ENCODE results near the gene NPAS2.

Gene NPAS2

GRCh38 chr2:100796499-100797100, 23.3 kb upstream of the NPAS2 start:
- no peak for DNase-seq (ENCODE audit: low spot score)

- no peak for DNase-seq (ENCODE audit: low spot score)
These were observed 20.3 kb upstream of the NPAS2 start for GRCh38 chr2:100799686-100800085.

- DNase-seq (ENCODE audit: low spot score), result no peak
These were observed 19.0 kb upstream of the NPAS2 start for GRCh38 chr2:100800915-100801314.

GRCh38 chr2:100801402-100801801, 18.5 kb upstream of the NPAS2 start:
- no peak for DNase-seq (ENCODE audit: low spot score)

GRCh38 chr2:100802066-100802465, 17.9 kb upstream of the NPAS2 start:
- no peak for DNase-seq (ENCODE audit: low spot score)

- no peak for DNase-seq (ENCODE audit: low spot score)
These were observed 16.6 kb upstream of the NPAS2 start for GRCh38 chr2:100803334-100803733.

- no peak for DNase-seq (ENCODE audit: low spot score)
These were observed 13.4 kb upstream of the NPAS2 start for GRCh38 chr2:100806550-100806949.

GRCh38 chr2:100807707-100808106, 12.2 kb upstream of the NPAS2 start:
- DNase-seq (ENCODE audit: low spot score), result no peak

GRCh38 chr2:100808582-100808981, 11.4 kb upstream of the NPAS2 start:
- no peak for DNase-seq (ENCODE audit: low spot score)

- DNase-seq (ENCODE audit: low spot score), result no peak
These were observed 10.4 kb upstream of the NPAS2 start for GRCh38 chr2:100809506-100809905.

GRCh38 chr2:100810603-100811145, 9.3 kb upstream of the NPAS2 start:
- no peak for DNase-seq (ENCODE audit: low spot score)

GRCh38 chr2:100812116-100812515, 7.8 kb upstream of the NPAS2 start:
- no peak for DNase-seq (ENCODE audit: low spot score)

- DNase-seq (ENCODE audit: low spot score), result peak; percentile 42
These were observed 7.4 kb upstream of the NPAS2 start for GRCh38 chr2:100812573-100812972.

- no peak for DNase-seq (ENCODE audit: low spot score)
These were observed 6.4 kb upstream of the NPAS2 start for GRCh38 chr2:100813527-100813926.

- DNase-seq (ENCODE audit: low spot score), result peak; percentile 47
These were observed 5.9 kb upstream of the NPAS2 start for GRCh38 chr2:100814043-100814442.

- no peak for DNase-seq (ENCODE audit: low spot score)
These were observed 5.5 kb upstream of the NPAS2 start for GRCh38 chr2:100814453-100814852.

- no peak for DNase-seq (ENCODE audit: low spot score)
These were observed 2.5 kb upstream of the NPAS2 start for GRCh38 chr2:100817388-100817985.

GRCh38 chr2:100818003-100818605, 1.8 kb upstream of the NPAS2 start:
- DNase-seq (ENCODE audit: low spot score), result no peak

- no peak for DNase-seq (ENCODE audit: low spot score)
These were observed 1.2 kb upstream of the NPAS2 start for GRCh38 chr2:100818606-100819369.

- DNase-seq (ENCODE audit: low spot score), result no peak
These were observed 259 bp downstream of the NPAS2 start for GRCh38 chr2:100820273-100820522.

- no peak for DNase-seq (ENCODE audit: low spot score)
These were observed 750 bp downstream of the NPAS2 start for GRCh38 chr2:100820523-100821254.

GRCh38 chr2:100821255-100821910, 1.4 kb downstream of the NPAS2 start:
- DNase-seq (ENCODE audit: low spot score), result no peak

Data from putamen (tissue), 1 donor.